NCI-H146 treated with DMSO at 0.1 percent for 48 hours (cell line): ENCODE measurements around the gene TMPO.
A peak's percentile ranks its signal among the peaks of the same experiment; 100 is the strongest.
"Not testable (repeated sequence)": the region's sequence is repeated elsewhere in the genome, so short reads cannot be mapped to it uniquely, and the experiment has no call there.

Experiments
- DNase-seq: peaks from one replicate; lab custom pipeline; 2025; ENCODE audit not compliant: unreplicated experiment; lab: John Stamatoyannopoulos, UW

Gene TMPO

DNA sequence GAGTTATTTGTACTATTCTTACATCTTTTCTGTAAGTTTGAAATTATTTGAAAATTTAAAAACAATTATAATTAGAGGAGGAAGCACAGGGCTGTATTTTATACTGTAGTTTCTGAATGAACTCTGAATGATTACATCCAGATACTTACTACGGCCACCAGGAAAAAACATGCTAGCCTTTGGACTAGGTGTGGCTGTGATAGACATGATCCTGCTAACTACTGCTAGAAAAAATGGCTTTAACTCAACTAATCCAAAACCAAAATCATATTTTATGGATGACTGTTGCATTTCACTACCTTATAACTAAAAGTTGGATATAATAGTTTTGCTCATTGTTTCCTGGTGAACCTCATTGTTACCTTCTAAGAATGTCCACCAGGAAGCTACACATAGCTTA is 63.0 kb downstream of the TMPO start:
- DNase-seq: no peak

DNA sequence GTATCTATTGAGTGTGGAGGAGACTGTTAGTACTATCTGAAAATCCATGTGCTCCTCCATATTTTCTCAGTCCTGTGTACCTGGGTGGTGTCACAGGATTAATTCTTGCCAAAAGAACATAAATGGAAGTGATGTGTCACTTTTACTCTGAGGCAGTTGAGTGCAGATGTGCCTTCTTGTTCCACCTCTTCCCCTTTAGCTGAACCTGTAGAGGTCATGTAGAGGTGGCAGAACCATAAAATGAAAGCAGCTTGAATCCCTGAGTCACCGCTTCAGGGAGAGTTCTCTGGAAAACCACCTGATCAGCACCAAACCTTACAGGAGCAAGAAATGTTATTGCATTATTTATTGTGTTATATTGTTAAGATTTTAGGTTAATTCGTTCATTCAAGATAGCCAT is 63.4 kb downstream of the TMPO start:
- DNase-seq: no peak

DNA sequence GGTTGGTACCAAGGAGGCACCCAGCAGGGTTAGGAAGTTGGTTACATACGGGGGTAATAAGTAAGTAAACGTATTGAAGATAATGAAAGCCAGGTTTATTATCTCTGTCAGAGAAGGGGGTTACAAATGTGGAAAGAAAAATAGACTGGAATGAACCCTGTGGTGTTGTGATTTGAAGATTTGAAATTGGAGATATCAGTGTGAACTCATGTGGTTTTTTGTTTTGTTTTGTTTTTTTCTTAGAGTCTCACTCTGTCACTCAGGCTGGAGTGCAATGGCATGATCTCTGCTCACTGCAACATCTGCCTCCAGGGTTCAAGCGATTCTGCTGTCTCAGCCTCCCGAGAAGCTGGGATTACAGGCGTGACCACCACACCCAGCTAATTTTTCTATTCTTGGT is 64.0 kb downstream of the TMPO start:
- no peak for DNase-seq

DNA sequence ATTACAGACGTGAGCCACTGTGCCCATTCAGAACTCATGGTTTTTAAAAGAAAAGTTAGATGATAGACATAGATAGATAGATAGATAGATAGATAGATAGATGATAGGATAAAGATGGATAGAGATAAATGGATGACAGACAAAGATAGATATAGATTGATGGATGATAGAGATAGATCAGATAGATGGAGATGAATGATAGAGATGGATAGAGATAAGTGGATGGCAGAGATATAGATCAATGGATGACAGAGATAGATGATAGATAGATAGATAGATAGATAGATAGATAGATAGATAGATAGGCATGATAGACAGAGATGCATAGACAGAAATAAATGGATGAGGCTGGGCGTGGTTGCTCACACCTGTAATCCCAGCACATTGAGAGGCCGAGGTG is 64.4 kb downstream of the TMPO start:
- DNase-seq: no peak

DNA sequence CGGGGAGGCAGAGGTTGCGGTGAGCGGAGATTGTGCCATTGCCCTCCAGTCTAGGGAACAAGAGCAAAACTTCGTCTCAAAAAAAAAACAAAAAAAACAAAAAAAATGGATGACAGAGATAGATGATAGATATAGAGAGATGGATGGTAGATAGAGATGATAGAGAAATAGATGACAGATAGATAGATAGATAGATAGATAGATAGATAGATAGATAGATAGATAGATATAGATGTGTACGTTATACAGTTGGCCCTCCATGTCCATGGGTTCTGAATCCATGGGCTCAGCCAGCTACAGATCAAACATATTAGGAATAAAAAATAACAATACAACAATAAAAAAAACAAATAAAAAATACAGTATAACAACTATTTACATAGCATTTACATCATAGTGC is 65.3 kb downstream of the TMPO start:
- no peak for DNase-seq

DNA sequence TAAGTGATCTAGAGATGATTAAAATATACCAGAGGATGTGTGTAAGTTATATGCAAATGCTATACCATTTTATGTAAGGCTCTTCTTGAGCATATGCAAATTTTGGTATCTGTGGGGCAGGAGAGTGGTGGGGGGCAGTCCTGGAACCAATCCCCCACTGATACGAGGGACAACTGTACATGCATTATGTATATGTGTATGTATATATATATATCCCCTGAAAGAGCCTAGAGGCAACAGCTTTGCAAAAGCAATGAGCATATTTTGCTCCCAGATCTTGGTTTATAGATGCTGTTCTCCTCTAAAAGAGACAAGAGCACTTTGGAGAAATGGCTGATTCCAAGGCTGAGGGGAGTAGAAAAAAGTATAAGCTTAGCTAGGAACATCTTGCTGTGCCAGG is 65.7 kb downstream of the TMPO start:
- DNase-seq: no peak

DNA sequence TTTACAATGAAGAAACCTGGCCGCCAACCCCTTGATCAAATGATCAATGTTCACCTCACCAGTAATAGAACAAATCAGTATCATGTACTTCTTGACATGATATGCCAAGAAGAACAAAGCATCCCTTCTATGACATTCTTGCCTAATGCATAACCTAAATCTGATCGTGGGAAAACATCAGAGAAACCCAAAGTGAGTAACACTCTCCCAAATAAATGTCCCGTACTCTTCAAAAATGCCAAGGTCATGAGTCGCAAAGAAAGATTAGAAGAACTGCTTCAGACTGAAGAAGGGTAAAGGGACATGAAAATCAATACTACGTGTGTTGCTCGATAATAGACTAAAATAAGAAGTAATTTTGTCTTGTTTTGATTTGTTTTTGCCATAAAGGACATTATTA is 66.7 kb downstream of the TMPO start:
- DNase-seq: no peak

DNA sequence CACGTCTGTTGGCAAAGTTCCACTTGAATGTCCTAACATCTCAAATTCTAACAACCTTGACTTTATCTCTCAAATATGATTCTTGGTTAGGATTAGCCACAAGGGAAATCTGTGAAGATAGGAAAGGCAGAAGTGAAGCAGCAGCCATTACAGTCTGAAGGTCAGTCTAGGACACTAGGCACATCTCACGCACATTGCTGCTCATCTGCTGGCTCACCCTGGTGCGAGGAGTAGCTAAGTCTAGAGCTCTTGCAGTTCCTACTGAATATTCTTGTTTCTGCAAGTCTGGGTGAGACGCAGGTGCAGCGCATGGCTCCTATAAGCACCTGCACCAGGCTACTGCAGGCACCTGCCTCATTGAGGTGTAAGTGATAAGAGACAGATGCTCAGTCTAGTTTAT is 71.7 kb downstream of the TMPO start:
- peak; percentile 69 for DNase-seq

DNA sequence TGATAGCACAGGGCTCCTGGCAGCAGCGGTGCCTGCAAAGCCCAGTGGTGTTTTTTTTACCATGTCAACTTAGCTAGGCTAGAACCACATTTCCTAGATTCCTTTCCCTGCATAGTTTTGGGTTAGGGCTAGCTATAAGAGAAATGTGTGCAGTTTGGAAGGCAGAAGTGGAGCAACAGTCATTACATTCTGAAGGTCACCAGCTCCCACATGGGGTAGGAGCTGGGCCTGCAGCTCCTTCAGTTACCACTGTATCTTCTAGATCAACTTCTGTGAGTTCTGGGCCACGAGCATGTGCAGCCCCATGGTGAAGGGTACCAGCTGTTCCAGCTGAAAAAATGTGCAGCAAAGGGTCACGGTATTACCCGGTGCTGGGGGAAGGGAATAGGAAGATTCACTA is 75.8 kb downstream of the TMPO start:
- DNase-seq: no peak

DNA sequence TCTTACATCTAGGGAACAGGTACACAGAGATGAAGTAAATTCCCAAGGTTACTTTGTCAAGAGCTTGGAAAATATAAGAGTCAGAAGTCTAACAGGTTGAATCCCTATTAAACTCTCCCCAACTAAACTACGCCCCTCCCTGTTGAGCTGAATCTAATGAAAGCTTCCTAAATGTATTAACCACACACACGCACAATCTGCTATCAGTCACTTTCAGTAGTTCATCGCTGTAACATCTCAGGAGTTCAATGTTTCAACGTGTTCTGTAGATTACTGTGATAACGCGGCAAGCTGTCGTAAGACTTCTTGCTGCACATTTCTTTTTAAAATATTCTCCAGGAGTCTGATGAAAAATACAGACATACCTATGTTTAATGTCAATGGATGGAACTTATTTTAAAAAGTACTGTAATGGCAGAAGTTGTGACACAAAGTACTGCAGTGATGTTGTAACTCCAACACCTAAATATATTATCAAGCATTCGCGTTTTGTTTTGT is 77.5 kb downstream of the TMPO start:
- no peak for DNase-seq

DNA sequence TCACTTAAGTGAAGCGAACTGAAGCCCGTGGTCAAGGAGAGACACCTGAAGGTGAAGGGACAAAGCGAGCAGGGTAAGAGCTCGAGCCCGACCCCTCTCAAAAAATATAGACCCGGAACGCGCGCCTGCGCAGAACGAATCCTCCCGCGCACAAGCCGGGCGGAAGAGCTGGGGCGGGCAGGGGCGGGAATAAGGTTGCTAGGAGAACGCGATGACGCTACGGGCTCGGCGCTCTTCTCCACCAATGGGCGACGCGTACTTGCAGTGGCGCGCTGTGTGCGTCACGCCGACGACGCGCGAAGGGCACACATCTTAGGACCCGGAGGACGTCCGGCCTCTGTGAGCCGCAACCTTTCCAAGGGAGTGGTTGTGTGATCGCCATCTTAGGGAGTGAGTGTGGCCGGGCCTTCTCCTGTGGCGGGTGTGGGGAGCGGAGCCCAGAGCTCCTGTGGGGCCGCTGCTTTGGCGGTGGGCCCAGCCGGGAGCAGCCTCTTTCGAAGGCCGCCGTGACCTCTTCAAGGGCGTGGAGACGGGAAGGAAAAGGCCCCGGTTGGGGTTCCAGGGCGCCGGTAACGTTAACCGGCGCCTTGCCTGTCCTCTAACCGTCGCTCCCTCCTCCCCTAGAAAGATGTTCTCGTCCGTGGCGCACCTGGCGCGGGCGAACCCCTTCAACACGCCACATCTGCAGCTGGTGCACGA is 78.1 kb downstream of the TMPO start, which contains the start of gene SLC25A3:
TSS of gene SLC25A3 (plus strand) at position 336 of the 699 bp plus-strand sequence. CDS start at position 629, 293 bp downstream.
- DNase-seq: peak; percentile 96

DNA sequence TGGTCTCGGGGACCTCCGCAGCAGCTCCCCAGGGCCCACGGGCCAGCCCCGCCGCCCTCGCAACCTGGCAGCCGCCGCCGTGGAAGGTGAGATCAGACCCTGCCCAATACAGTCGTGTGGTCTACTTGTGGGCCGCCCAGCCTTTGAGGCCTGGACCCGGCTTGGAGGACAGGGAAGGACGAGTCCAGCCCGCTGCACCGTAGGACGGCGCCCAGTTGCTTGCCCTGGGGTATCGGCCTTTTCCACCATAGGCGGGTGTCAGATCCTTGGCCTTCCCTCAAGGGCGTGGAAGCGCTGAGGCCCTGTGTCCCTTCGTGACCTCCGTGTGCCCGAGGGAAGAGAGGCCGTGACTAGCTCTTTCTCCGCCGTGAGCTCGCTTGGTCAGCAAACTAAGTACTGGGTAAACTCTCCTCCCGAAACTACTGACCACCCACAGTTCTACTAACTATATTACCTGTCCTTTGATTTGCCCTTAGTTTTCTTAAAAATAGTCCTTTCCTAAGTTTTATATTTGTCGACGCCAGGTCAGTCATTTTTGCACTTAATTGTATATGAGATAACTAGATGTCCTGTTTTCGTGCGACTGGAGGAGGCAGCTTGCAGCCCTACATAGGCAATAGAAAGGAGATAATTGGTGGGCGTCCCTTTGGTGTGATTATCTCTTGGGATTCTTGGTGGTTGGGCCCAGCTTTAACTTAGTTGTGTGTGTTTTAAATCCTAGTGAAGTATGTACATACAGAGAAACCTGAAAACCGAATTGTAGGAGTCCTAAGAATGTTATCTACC is 78.9 kb downstream of the TMPO start:
- DNase-seq: peak; percentile 30

DNA sequence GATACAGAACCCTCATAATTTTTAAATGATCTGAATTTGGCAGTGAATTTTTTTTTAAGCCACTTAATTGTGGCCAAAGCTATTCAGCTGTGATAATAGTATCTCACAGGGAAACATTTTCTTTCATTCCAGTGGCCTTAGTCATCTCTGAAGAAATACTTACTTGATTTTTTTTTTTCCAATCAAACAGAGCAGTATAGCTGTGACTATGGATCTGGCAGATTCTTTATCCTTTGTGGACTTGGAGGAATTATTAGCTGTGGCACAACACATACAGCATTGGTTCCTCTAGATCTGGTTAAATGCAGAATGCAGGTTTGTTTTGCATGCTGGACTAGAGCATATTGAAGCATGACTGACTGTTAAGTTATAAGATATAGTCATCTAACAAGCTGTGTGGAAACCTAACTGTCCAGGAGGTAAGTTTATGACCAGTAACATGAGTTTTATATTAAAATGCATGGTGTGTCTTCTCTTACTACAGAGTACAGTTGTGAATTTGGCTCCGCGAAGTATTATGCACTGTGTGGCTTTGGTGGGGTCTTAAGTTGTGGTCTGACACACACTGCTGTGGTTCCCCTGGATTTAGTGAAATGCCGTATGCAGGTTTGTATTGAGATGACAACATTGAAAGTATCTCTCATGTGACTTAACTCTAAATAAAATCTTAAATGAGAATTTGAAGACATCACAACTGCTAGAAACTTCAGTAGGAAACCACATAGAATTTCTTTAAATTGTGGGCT is 80.0 kb downstream of the TMPO start:
- DNase-seq: no peak

DNA sequence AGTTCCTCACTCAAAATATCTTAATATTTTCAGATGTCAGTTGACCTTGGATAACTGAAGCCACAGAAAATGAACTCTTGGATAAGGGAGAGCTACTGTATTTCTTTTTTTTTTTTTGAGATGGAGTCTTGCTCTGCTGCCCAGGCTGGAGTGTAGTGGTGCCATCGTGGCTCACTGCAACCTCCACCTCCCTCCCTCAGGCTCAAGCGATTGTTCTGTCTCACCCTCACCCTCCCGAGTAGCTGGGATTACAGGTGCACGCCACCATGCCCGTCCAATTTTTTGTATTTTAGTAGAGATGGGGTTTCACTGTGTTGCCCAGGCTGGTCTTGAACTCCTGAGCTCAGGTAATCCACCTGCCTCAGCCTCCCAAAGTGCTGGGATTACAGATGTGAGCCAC is 81.9 kb downstream of the TMPO start:
- DNase-seq: not testable (repeated sequence)
